Activated CD4-positive, CD25-positive, alpha-beta regulatory T cell (primary cell): ENCODE measurements around the gene LDLRAD4.

ENCODE experiments used
- DNase-seq, 4 experiments: peaks; one replicate each; lab custom pipeline; 2025; lab: John Stamatoyannopoulos, UW

LDLRAD4 gene

DNA sequence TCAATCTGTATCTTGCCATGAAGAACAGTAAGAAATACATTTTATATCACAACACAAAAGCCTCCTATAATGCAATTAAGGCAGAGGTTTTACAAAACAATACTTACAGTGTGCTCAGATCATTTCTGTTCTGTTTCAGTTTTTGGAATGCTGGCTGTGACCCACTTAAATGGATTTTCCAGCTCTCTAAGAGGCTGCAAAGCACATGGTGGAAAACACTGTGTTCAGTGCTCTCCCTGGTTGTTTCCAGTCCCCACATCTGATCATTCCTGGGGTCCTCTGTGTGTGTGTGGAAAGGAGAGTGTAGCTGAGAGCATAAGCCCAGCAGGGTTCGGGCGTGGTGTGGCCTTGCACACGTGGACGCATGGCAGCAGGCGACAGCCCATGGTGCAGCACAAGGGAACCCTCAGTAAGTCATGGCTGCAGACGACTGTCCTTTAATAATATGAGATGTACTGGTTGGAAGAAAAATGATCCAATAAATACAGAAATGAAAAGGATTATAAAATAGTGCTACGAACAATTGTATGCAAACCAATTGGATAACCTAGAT lies 412.2 kb downstream of the LDLRAD4 start:
- no peak for DNase-seq

- no peak for DNase-seq
Observed at GRCh38 chr18:13633700-13634099, 415.1 kb downstream of the LDLRAD4 start.

GRCh38 chr18:13635046-13635445 lies 416.5 kb downstream of the LDLRAD4 start:
- no peak for DNase-seq

DNA sequence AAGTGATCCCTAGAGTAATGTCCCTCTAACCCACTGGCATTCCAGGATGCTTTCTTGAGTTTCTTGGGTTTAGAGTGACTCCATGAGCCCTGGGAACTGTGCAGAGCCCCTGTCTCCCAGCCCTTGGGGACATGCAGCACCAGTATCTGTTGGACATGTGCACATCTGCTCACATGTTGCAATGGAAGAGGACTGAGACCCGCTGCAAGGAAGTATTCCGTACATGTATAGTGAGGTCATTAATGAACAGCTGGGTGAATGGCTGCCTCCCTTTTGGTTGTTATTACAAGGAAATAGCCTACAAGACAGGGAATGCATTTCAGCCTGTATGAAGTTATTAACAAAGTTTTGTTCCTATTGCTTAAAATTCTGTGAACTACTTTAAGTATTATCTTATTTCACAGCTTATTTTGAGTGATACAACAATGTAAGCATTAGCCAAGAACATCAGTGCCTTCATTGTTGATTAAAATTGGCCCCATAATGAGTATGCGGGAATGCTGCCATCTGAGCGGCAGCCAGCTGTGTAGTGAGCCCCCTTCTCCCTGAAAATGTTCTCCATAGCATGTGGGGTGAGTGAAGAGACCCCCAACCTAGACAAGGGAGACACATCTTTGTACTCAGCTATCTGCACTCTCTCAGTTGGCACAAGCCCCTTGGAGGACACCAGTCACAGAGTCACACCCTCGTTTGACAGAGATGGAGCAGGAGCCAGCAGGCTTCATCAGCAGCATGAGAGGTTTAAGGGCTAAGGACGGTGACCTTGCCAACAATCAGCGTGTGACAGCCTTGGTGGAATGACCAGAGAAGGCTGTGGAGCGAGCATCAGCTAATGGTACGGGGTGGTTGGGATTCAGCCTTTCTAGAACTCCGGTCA lies 420.4 kb downstream of the LDLRAD4 start:
- DNase-seq = no peak

- DNase-seq = no peak
Observed at GRCh38 chr18:13640266-13640860, 421.8 kb downstream of the LDLRAD4 start.

DNA sequence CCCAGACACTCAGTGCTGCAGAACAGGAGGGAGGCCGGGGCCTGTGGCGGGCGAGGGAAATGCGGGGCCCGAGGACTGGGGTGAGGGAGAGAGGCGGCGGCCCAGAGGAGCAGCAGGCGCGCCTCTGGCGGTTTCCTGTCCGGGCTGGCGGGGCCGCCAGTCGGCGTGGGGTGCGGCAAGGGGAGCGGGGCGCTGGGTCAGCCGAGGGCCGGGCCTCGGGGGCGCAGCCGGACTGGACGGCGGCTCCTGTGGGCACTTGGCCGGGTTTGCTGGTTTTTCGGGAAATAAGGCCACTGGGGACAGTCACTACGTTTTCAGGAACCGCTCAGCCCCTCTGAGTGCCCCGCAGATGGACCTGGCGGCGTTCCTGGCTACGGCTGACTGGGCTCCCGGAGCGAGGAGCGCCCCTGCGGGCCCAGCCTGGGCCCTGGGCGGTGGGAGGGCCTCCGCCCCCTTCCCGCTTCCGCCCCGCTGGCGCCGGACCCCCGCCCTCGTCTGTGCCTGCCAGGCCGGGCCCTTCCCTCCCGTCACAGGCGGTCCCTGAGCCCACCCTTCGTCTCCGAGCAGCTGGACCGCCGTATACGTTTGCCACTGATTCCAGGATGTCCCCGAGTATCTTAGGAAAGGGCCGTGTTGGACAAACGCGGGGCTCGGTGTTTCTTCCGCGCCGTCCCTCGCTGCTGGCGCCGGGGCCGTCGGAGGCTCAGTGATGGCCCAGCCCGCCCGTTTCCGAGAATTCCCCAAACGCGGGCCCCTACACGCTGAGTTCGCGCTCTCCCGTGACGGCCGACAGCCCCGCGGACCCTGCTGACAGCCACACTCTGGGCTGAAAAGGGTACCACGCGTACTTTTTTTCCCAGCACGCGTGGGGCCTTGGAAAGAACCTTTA lies 423.2 kb downstream of the LDLRAD4 start:
- no peak for DNase-seq

DNA sequence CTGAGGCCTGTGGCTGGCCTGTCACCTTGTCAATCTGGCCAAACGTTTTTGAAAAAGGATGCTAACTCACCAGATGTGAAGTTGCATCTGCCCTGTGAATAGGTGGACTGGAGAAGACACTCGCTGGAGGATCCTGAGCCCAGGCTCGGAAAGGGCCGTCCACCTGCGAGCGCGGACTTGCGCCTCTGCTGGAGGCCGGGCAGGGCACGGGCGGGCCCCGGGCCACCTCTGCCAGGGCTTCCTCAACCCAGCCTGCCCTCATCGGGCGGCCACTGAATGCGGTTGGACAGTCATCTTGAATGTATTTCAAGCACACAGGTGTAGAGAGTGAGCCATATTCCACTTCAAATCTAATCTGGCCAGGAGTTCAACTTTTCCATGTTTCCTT lies 423.9 kb downstream of the LDLRAD4 start:
- DNase-seq = no peak

GRCh38 chr18:13643261-13643751 lies 424.7 kb downstream of the LDLRAD4 start:
- no peak for DNase-seq

DNA sequence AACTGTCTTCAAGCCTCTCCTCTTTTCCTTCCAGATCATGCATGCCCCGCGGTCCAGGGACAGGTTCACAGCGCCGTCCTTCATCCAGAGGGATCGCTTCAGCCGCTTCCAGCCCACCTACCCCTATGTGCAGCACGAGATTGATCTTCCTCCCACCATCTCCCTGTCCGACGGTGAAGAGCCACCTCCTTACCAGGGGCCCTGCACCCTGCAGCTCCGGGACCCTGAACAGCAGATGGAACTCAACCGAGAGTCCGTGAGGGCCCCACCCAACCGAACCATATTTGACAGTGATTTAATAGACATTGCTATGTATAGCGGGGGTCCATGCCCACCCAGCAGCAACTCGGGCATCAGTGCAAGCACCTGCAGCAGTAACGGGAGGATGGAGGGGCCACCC lies 426.5 kb downstream of the LDLRAD4 start:
- DNase-seq = no peak

DNA sequence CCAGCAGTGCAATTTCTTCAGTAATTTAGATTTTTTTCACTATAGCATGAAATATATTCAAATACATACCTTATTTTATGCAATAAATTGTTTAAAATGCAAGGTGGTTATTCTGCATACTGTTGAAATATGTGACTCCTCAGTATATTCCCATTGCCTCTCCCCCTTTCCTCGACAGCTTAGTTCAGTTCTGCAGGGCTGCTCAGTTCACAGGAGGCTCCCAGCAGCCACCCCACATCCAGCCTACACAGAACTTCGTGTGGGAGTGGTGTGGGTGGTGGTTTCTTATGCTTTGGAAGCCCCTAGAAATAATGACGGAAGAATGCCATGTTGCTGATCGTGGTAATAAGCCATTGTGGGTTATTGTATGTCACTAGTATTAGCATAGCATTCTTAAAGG lies 428.1 kb downstream of the LDLRAD4 start:
- DNase-seq = no peak

- no peak for DNase-seq
Observed at GRCh38 chr18:13647761-13648160, 429.2 kb downstream of the LDLRAD4 start.

DNA sequence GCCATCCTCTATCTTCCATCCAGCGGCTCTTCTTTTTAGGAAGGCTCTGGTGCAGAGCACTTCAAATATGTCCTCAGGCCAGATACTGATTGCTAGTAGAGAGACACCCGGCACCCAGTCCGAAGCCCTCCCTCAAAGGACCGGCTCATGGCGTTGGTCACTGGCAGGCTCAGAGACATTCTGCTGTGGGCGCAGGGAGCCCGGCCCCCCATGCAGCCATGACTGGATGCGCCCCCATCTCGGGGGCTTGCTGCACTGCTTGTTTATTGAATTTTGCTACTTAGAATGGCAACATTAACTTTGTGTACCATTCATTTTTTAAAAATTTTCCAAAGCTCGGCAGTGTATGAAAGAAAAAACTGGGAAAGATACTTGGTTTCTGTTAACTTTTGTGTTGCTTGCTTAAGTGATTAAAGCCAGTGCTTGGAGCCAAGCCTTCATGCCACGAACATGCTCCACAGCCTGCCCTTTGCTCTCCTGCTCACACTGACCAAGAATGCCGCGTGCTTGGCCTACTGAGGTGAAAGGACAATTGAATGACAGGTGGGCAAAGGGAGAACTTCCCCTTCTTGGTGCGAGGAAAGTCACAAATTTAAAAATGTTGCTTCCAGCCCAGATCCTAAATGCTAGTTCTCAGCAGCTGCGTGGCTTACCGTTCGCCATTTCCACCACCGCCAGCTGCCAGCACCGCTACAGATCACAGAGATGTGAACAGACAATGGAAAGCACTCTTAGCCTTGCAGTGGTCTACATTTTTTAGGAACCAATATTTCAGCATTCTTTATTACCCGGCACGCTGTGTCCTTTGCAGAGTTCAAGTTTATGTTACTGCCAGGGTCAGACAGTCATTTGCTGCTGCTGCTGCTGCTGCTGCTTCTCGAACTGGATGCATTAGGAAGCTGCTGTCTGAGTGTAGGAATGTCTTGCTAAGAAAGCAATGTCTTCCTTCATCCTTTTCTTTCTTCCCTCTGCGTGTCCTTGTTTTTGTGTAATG lies 431.1 kb downstream of the LDLRAD4 start:
- DNase-seq = no peak

- DNase-seq = no peak
Observed at GRCh38 chr18:13653746-13654433, 435.3 kb downstream of the LDLRAD4 start.

DNA sequence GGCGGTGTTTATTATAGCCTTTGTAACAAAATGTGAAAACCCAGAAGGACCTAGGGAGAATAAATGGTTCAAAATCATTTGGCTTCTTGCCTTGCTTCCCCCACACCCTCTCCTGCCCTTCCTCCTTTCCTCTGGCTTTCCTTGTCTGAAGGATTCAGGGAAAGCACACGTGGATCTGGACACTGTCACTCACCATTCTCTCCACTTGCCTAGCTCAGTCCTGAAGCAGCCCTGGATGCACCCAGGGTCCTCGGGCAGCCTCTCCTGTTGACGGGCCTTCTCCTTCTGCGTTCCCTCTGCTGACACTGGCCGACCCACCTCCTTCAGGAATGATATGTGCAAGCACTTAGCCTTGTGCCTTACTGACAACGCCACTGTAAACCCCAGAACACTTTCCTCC lies 439.4 kb downstream of the LDLRAD4 start:
- DNase-seq = no peak

DNA sequence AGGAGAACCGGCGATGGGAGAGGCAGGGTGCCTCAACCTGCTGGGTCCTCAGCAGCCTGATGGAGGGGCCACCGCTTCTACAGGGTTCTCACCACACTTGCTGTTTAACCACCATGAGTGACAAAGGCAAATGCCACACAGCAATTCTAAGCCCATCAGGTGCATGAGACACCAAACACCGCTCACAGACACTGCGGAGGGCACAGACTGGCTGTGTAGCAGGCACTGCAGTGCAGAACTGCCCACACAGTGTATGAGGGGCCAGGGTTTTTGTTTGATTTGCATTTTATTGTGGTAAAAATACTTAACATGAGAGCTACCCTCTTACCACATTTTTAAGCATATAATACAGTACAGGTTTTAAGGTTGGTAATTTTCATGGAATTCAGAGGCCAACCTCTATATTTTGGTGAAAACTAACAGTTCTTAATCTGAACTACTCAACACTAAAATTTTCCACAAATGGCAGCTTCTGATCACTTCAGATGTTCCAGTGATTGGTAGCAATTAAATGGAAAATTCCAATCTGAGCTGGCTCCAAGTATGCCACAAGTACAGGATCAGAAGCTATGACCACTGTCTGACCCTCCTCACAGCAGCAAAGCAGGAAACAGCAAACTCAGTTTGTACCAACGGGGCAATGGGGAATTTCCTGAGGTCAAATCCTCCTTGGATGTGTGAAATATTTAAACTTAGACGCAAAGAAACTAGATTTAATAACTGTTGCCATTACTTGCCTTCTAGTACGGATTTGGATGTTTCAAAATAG lies 440.1 kb downstream of the LDLRAD4 start:
- no peak for DNase-seq

DNA sequence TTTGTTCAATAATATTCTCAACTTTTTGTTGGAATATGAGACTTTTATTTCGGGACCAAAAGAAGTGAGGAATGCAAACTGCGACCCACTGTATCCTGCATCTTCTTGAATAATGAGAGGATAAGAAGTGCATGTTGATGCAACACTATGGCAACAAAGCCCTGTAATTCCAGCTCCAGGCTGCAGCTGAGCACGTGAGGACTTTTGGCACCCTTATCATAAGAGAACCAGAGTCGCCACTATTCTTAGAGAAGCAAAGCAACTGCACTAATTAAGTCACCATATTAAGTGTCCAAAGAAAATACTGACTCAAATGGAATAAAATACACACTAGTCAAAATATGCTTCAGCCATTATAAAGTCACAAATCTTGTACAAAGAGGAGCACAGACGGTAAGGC lies 441.9 kb downstream of the LDLRAD4 start:
- no peak for DNase-seq

GRCh38 chr18:13661051-13661778 lies 442.7 kb downstream of the LDLRAD4 start:
- DNase-seq = no peak

DNA sequence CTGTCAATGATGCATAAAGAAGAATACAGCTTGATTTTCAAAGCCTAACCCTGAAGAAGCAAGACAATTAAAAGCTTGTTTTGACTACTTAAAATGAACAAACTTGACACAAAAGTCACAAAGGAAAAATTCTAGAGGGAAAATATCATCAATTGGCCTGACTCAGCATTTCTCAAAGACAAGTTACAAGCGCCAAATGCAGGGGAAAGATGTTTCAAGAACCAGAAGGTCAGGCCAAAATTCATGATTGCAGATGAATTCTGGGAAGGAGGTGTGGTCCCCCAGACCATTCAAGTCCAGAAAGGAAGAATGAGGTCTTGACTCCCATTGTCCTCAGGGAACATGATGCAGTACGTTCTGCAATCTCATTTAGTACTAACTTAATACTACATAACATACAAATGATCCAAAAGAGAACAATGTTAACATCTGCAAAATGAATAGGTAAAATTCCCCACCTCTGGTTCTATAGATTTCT lies 443.3 kb downstream of the LDLRAD4 start:
- DNase-seq = no peak

DNA sequence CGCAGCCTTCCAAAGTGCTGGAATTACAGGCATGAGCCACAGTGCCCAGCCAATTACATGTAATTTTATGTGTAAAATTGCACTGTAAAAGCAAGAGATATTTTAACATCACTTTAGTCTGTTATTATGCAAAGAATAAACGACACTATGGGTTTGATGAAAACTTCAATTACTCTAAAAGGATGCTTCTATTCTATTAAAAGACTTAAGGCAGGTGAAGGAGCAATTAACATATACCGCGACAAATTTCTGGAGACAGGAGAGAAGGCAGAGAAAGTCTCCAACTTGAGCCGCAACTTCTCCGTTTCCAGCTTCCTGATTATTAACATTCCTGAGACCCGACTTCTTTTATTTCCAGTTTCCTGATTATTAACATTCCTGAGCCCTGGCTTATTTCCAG lies 454.1 kb downstream of the LDLRAD4 start:
- no peak for DNase-seq
